Upper lobe of right lung (tissue), 1 donor: ENCODE data around the gene MORF4L1. TPM values are rescaled to one million over a fixed set of nuclear protein-coding genes. Genes with fewer than 3 reads are reported as not detected.

Experiments used
- ATAC-seq: fragments of 200-7000 bp; cut with Tn5 transposase; one replicate; pipeline ENCODE4 v1.9.1; 2020; ENCODE audit warnings: mild to moderate bottlenecking, moderate library complexity
- DNase-seq: peaks from one replicate; pipeline ENCODE4 v3.0.0-alpha.2; 2020
- H3K27ac ChIP-seq: fragments of 200-600 bp; one replicate; pipeline ENCODE4 v1.8.0; 2022
- H3K27me3 ChIP-seq: fragments of 200-600 bp; one replicate; pipeline ENCODE4 v1.8.0; 2022; ENCODE audit warnings: mild to moderate bottlenecking
- H3K36me3 ChIP-seq: fragments of 200-600 bp; one replicate; pipeline ENCODE4 v1.8.0; 2022
- H3K4me1 ChIP-seq: fragments of 200-600 bp; one replicate; pipeline ENCODE4 v1.8.0; 2022
- H3K4me3 ChIP-seq: fragments of 200-600 bp; one replicate; pipeline ENCODE4 v1.8.0; 2022; ENCODE audit warnings: mild to moderate bottlenecking
- H3K9me3 ChIP-seq: fragments of 200-600 bp; one replicate; pipeline ENCODE4 v1.8.0; 2022
- CTCF ChIP-seq: fragments of 200-600 bp; IDR thresholded peaks from one replicate; pipeline ENCODE4 v1.8.0; 2022; ENCODE audit warnings: antibody characterized with exemption
- intact Hi-C: fragments of 100-400 bp; cut with DNase I; formaldehyde crosslinking; loops from one replicate; pipeline ENCODE4 v1.11.0; 2022
- total RNA-seq: library from RNA; stranded (reverse); fragmentation: NEBNext Ultra II Directional; extraction: Animal tissue kit (Norgen Biotek cat#: 25700); gene quantifications from one replicate; pipeline ENCODE4 v1.2.1, GENCODE V29; 2021
- donor health status: DM: no; HTN: yes; CAD: no; lungs with severe emphysema.

MORF4L1 gene
- total RNA-seq, 1 donor from 2014 or later, result 261 TPM

- Histone ChIP-seq H3K27ac (peak overlapping the region; percentile 90), H3K4me3 (peak overlapping the region; percentile 85), H3K9me3 (no peaks in the 10 kb centered on the region), H3K36me3 (no peaks in the 10 kb centered on the region), H3K27me3 (no peaks in the 10 kb centered on the region), H3K4me1 (peaks cover 23% of the 10 kb centered on the region)
- DNase-seq (no peak), ATAC-seq (no peak)
- no peak for TF ChIP-seq CTCF
- intact Hi-C loops, result no loop called here
Observed at GRCh38 chr15:78942741-78943140, 70.1 kb downstream of the MORF4L1 start.

GRCh38 chr15:78943692-78944091, 71.0 kb downstream of the MORF4L1 start:
- ATAC-seq (peak; percentile 0), DNase-seq (no peak)
- H3K36me3 ChIP-seq, result no peaks in the 10 kb centered on the region
- peaks cover 14% of the 10 kb centered on the region for H3K4me1 ChIP-seq
- intact Hi-C loops, result no loop called here
- H3K27ac ChIP-seq, result peak overlapping the region; percentile 90
- TF ChIP-seq CTCF, result no peak
- no peaks in the 10 kb centered on the region for H3K27me3 ChIP-seq
- peak overlapping the region; percentile 85 for H3K4me3 ChIP-seq
- no peaks in the 10 kb centered on the region for H3K9me3 ChIP-seq

- peak; percentile 17 for ATAC-seq
- peaks cover 11% of the 10 kb centered on the region for H3K4me1 ChIP-seq
Observed at GRCh38 chr15:78944202-78944625, 71.5 kb downstream of the MORF4L1 start.

GRCh38 chr15:78944669-78945407, 72.1 kb downstream of the MORF4L1 start, which contains the start of gene CTSH:
CTSH (minus strand) TSS chr15:78945046; CDS start chr15:78944981, 65 bp downstream.
- peaks cover 6% of the 10 kb centered on the region for H3K4me1 ChIP-seq
- H3K27ac ChIP-seq, result peak within 1 kb of the TSS; percentile 90
- DNase-seq (peak; percentile 97), ATAC-seq (peak; percentile 95)
- H3K36me3 ChIP-seq, result no peaks in the 10 kb centered on the region
- peak within 1 kb of the TSS; percentile 85 for H3K4me3 ChIP-seq
- TF ChIP-seq CTCF, result no peak
- H3K9me3 ChIP-seq, result no peaks in the 10 kb centered on the region
- no peaks in the 10 kb centered on the region for H3K27me3 ChIP-seq
- intact Hi-C loops, result no loop called here

More at GRCh38 chr15:78944202-78944625, 71.5 kb downstream of the MORF4L1 start:
- Histone ChIP-seq H3K4me3 (peak overlapping the region; percentile 85), H3K36me3 (no peaks in the 10 kb centered on the region), H3K27ac (peak overlapping the region; percentile 90), H3K27me3 (no peaks in the 10 kb centered on the region), H3K9me3 (no peaks in the 10 kb centered on the region)
- no peak for TF ChIP-seq CTCF
- no peak for DNase-seq
- intact Hi-C loops, result no loop called here

GRCh38 chr15:78946493-78946892, 73.8 kb downstream of the MORF4L1 start:
- H3K9me3 ChIP-seq, result no peaks in the 10 kb centered on the region
- no peak overlapping the region for H3K4me3 ChIP-seq
- TF ChIP-seq CTCF, result no peak
- H3K4me1 ChIP-seq, result peaks cover 8% of the 10 kb centered on the region
- ATAC-seq (no peak), DNase-seq (no peak)
- no peak overlapping the region for H3K27ac ChIP-seq
- H3K27me3 ChIP-seq, result no peaks in the 10 kb centered on the region
- no peaks in the 10 kb centered on the region for H3K36me3 ChIP-seq
- intact Hi-C loops, result no loop called here
